OCI-LY7 (cell line): ENCODE measurements around the gene LDLRAD4. TPM values are rescaled to one million over a fixed set of nuclear protein-coding genes. Genes with fewer than 3 reads are reported as not detected.
A peak's percentile ranks its signal among the peaks of the same experiment; 100 is the strongest.

Source experiments
- BruUV-seq: library from RNA; stranded (reverse); fragments of 400-500 nt; replicated peaks from 2 replicates; lab custom pipeline; 2021; lab: Mats Ljungman, UMichigan
- CTCF ChIA-PET: fragments of 300-600 bp; sonication (Branson Sonifier 250); formaldehyde crosslinking; loops from one replicate; lab custom pipeline; 2022; ENCODE audit warnings: antibody characterized with exemption; ENCODE audit not compliant: unreplicated experiment; lab: Charles Lee
- POLR2A ChIA-PET: fragments of 300-600 bp; sonication (Branson Sonifier 250); formaldehyde crosslinking; loops from one replicate; lab custom pipeline; 2022; ENCODE audit warnings: antibody characterized with exemption; lab: Charles Lee
- DNase-seq: peaks from one replicate; pipeline ENCODE4 v3.0.0-alpha.2; 2015; ENCODE audit warnings: low spot score
- H2AFZ ChIP-seq: fragments of 200-600 bp; sonication (generic), shearing (Covaris generic); 2 replicates; pipeline ENCODE4 v1.6.1; 2014; ENCODE audit warnings: mild to moderate bottlenecking, antibody characterized with exemption, low read length, moderate library complexity
- H3K27ac ChIP-seq: fragments of 200-600 bp; sonication (generic); 2 replicates; pipeline ENCODE4 v1.5.1; 2014; ENCODE audit warnings: mixed run types, low read depth, mild to moderate bottlenecking, moderate library complexity, low read length, inconsistent platforms; ENCODE audit not compliant: poor library complexity, severe bottlenecking
- H3K36me3 ChIP-seq: fragments of 200-600 bp; sonication (generic); 2 replicates; pipeline ENCODE4 v1.6.1; 2014; ENCODE audit warnings: mild to moderate bottlenecking, antibody characterized with exemption, low read length, moderate library complexity, mixed read lengths; ENCODE audit not compliant: insufficient read depth
- H3K4me1 ChIP-seq: fragments of 200-600 bp; sonication (generic); 2 replicates; pipeline ENCODE4 v1.5.1; 2014; ENCODE audit warnings: mild to moderate bottlenecking, low read length; ENCODE audit not compliant: insufficient read depth, poor library complexity, severe bottlenecking
- H3K4me2 ChIP-seq: fragments of 200-600 bp; sonication (generic); 2 replicates; pipeline ENCODE4 v1.6.1; 2014; ENCODE audit warnings: mild to moderate bottlenecking, low read length
- H3K4me3 ChIP-seq: fragments of 200-600 bp; sonication (generic); 2 replicates; pipeline ENCODE4 v1.5.1; 2014; ENCODE audit warnings: mild to moderate bottlenecking, low read depth, low read length; ENCODE audit not compliant: poor library complexity, severe bottlenecking
- H3K79me2 ChIP-seq: fragments of 200-600 bp; sonication (generic); 2 replicates; pipeline ENCODE4 v1.6.1; 2016; ENCODE audit warnings: low read depth, mild to moderate bottlenecking, low read length, moderate library complexity, mixed read lengths; ENCODE audit not compliant: insufficient read depth
- H3K9me2 ChIP-seq: fragments of 200-600 bp; sonication (generic); 2 replicates; pipeline ENCODE4 v1.6.1; 2016; ENCODE audit warnings: mild to moderate bottlenecking, low read length, mixed read lengths; ENCODE audit not compliant: insufficient read depth
- H3K9me3 ChIP-seq: fragments of 200-600 bp; sonication (generic); 2 replicates; pipeline ENCODE4 v1.6.1; 2014; ENCODE audit warnings: mild to moderate bottlenecking, mixed run types, low read length, mixed read lengths
- H4K20me1 ChIP-seq: fragments of 200-600 bp; sonication (generic); 2 replicates; pipeline ENCODE4 v1.6.1; 2014; ENCODE audit warnings: mild to moderate bottlenecking, antibody characterized with exemption, low read length, moderate library complexity, mixed read lengths; ENCODE audit not compliant: insufficient read depth
- EZH2phosphoT487 ChIP-seq: fragments of 200-600 bp; sonication (generic); IDR thresholded peaks from 2 replicates; pipeline ENCODE4 v1.6.1; 2018; ENCODE audit warnings: low read depth, borderline replicate concordance, mild to moderate bottlenecking, mixed run types, antibody characterized with exemption, low read length, moderate library complexity, mixed read lengths
- intact Hi-C: fragments of 100-400 bp; cut with micrococcal nuclease; formaldehyde crosslinking; loops from one replicate; pipeline ENCODE4 v1.10.0; 2022; ENCODE audit not compliant: unreplicated experiment
- total RNA-seq, 2 experiments: library from RNA; depleted of rRNA in 1 of 2; stranded (reverse); fragments of >200 nt in 1 of 2; shearing (Covaris generic) in 1 of 2; gene quantifications; 2 replicates each; pipeline ENCODE4 v1.2.3, GENCODE V29; 2014 to 2022
- TF ChIP-seq, protein P1 (sequence below): fragments of 200-600 bp; sonication (generic); conservative IDR thresholded peaks from 2 replicates; pipeline ENCODE4 v1.5.1; 2014; ENCODE audit warnings: mild to moderate bottlenecking, antibody characterized with exemption, low read length, moderate library complexity, mixed read lengths

Gene LDLRAD4
- total RNA-seq, 2 experiments from 2014 or later = 26.2 to 43.8 TPM

DNA sequence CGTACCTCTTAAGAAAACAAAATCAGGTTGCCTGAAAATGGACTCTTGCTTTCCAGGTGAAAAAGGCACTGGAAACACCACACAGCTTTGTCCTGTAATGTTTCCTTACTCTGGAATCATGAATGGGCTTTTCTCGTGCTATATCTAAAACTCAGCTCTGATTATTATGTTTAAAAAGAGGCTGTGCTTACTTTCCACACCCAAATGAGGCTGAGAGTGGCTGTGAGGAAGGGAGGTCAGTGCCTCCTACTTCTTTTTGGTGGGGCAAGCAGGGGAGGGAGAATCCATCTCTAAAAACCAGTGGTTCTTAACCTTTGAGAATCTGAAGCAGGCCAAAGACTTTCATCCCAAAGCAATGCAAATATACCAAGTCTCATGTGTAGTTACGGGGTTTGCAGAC is 359.2 kb downstream of the LDLRAD4 start:
- no peaks in the 10 kb centered on the region for H4K20me1 ChIP-seq
- no peak for DNase-seq
- peak overlapping the region; percentile 35 for H3K4me3 ChIP-seq
- no peak for TF ChIP-seq EZH2phosphoT487
- H3K9me3 ChIP-seq = no peaks in the 10 kb centered on the region
- ChIA-PET POLR2A (interaction anchor here (1.9 to 7.5 kb wide), 4 partner anchors 10 to 36 kb away, joined by 12 to 63 read pairs (median 24); no protein-coding TSS in a partner anchor), CTCF (no interaction called here)
- intact Hi-C loops = loop anchor here (1.0 kb wide), 1 partner anchor 36 kb away; no protein-coding TSS in a partner anchor
- peak overlapping the region; percentile 8 for H3K27ac ChIP-seq
- H3K4me1 ChIP-seq = peaks cover 39% of the 10 kb centered on the region
- H3K36me3 ChIP-seq = no peaks in the 10 kb centered on the region
- BruUV-seq = no TSS peak
- H3K9me2 ChIP-seq = no peaks in the 10 kb centered on the region
- no peaks in the 10 kb centered on the region for H3K79me2 ChIP-seq
- H2AFZ ChIP-seq = peak overlapping the region; percentile 85
- H3K4me2 ChIP-seq = peak overlapping the region; percentile 69

GRCh38 chr18:13578400-13578799 is 359.8 kb downstream of the LDLRAD4 start:
- Histone ChIP-seq H3K36me3 (no peaks in the 10 kb centered on the region), H4K20me1 (no peaks in the 10 kb centered on the region), H2AFZ (peak overlapping the region; percentile 85; the same call in 1 of the 2 replicates), H3K4me1 (peaks cover 39% of the 10 kb centered on the region), H3K4me3 (peak overlapping the region; percentile 35), H3K9me2 (no peaks in the 10 kb centered on the region), H3K79me2 (no peaks in the 10 kb centered on the region), H3K9me3 (no peaks in the 10 kb centered on the region), H3K27ac (no peak overlapping the region), H3K4me2 (peak overlapping the region; percentile 69)
- CTCF ChIA-PET = no interaction called here
- POLR2A ChIA-PET = interaction anchor here (0.7 to 7.5 kb wide), 4 partner anchors 11 to 122 kb away, joined by 6 to 63 read pairs (median 24); no protein-coding TSS in a partner anchor
- intact Hi-C loops = no loop called here
- BruUV-seq = no TSS peak
- peak; percentile 43 for DNase-seq
- no peak for TF ChIP-seq EZH2phosphoT487
- TF ChIP-seq, protein P1, sequence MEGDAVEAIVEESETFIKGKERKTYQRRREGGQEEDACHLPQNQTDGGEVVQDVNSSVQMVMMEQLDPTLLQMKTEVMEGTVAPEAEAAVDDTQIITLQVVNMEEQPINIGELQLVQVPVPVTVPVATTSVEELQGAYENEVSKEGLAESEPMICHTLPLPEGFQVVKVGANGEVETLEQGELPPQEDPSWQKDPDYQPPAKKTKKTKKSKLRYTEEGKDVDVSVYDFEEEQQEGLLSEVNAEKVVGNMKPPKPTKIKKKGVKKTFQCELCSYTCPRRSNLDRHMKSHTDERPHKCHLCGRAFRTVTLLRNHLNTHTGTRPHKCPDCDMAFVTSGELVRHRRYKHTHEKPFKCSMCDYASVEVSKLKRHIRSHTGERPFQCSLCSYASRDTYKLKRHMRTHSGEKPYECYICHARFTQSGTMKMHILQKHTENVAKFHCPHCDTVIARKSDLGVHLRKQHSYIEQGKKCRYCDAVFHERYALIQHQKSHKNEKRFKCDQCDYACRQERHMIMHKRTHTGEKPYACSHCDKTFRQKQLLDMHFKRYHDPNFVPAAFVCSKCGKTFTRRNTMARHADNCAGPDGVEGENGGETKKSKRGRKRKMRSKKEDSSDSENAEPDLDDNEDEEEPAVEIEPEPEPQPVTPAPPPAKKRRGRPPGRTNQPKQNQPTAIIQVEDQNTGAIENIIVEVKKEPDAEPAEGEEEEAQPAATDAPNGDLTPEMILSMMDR = no peak

DNA sequence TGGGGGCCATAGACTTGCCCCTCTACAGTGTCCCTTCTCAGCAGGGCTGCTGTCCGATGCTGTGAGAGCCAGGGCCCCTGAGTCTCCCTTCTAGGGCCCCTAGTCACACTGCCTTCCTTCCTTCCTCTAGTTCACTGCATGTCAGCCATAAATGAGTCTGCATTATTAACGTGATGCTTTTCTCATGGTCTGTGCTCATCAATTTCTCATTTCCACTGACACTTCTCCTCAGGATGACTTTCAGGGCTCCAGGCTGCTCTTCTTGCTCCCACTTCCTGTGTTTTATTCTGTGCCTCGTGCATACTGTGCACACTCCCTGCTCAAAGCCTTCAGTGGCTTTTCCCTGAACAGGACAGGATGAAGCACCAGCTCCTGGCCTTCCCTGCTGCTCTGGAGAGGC is 361.3 kb downstream of the LDLRAD4 start:
- intact Hi-C loops = no loop called here
- Histone ChIP-seq H3K27ac (no peak overlapping the region), H3K4me2 (peak overlapping the region; percentile 23; the same call in 1 of the 2 replicates), H3K79me2 (no peaks in the 10 kb centered on the region), H3K9me2 (no peaks in the 10 kb centered on the region), H3K9me3 (no peaks in the 10 kb centered on the region), H3K36me3 (no peaks in the 10 kb centered on the region), H4K20me1 (no peaks in the 10 kb centered on the region), H2AFZ (no peak overlapping the region; the same call in 1 of the 2 replicates), H3K4me1 (peaks cover 45% of the 10 kb centered on the region), H3K4me3 (no peak overlapping the region)
- CTCF ChIA-PET = interaction anchor here (0.6 kb wide), 1 partner anchor 8 kb away, joined by 3 read pairs; no protein-coding TSS in a partner anchor
- no TSS peak for BruUV-seq
- TF ChIP-seq, protein P1 = no peak
- TF ChIP-seq EZH2phosphoT487 = no peak
- no peak for DNase-seq
- POLR2A ChIA-PET = interaction anchor here (0.7 to 7.5 kb wide), 3 partner anchors 12 to 34 kb away, joined by 3 to 63 read pairs (median 35); no protein-coding TSS in a partner anchor
